ENCODE results near the gene NKX2-8.
"Not testable (repeated sequence)": the region's sequence is repeated elsewhere in the genome, so short reads cannot be mapped to it uniquely, and the experiment has no call there.

NKX2-8 gene

DNA sequence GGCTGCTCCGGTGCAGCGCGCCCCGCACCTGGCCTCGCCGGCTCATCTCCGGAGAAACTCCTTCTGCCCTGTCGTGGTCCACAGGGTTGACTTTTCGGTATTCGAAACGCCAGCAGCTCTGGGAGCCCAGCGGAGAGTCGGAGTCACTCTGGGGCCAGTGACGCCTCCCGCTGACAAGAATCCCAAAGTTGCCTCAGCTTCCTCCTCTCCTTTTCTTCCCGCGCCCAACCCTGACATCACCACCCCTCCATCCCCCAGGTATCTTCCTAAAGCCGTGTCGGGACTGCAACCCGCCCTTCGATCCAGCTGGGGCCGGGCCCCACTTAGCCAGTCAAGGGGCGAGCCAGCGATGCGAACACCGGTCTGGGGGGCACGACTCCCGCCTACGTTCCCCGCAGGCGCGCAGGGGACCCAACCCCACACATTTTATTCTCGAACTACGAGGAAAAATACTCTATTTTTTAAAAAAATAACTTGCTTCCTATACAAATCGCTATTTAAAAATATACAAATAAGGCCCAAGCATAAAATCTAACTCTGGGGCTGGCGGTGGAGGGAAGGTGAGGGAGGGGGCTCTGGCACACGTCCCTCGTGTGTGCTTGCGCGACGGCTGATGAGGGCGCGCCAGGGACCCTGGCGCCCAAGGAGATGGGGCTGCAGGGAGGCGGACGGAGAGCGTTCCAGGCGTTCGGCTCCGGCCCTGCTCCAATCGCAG is 2.1 kb downstream of the NKX2-8 start:
- DNase-seq (ENCODE audit: low read depth in 2 of 2) = no peak

DNA sequence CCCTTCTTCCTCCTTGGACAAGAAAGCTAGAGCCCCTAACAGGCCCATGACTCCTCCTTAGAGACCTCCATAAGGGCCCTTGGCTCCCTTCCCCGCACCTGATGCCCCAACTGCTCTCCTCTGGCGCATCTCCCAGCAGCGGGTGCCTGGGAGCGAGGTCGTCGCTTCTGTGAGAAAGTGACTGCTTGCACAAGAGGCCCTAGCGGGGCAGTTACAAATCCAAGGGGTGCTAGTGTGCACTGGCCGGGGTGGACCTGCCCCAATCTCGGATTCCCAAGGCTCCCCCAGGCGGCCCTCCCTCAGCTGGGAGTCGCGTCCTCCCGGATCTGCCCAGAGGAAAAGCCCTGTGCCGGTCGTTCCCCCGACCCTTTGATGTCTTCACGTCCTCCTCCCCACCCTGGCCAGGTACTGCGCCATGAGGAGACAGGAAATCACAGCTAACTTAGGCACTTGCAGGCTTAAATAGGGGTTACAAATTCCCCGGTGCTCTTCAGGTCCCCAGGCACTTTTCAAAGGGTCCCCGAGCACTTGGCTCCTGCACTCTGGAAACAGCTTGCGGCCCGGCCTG is 2.8 kb downstream of the NKX2-8 start:
- no peak for DNase-seq (ENCODE audit: low read depth in 2 of 2)

DNA sequence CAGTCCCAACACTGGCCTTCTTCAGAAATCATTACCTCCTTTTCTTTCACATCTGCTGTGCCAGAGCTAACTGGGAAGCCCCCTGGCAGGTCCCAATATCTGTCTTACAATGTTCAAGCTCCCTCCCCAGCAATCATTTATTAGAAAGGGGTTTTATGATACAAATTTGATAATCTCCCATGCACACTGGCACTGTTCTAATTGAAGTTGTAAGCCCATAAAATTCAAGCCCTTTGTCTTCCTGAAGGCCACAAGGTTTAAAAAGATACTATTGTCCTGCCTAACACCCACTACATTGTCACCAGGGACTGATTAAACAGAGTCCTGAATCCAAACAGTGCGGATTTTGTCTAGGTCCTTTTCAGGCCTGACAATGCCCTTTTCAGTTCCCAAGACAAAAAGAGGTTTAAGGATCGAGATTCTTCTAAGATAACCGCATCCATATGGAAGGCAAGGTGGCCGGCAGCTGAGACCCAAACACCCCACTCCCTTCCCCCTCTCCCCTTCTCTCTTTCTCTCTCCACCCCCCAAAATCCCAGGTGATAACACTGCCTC is 3.3 kb downstream of the NKX2-8 start:
- DNase-seq (ENCODE audit: low read depth in 2 of 2) = no peak

DNA sequence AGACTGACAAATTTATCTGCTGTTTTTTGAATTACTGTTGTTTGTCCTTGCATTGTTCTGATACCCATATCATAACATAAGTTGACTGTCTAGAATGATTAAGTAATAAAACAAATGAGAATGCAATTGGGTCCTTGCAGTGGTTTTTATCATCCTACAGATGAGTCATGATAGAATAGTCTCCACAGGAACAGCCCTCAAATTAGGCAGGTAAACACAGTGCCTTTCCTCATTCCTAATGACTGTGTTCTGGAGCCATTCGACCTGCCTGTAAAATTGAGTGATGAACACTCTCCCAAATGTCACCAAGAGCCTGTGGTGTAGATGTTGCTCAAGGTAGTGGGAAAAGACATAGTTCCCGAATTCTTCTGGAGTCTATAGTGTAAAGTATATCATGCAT is 12.3 kb downstream of the NKX2-8 start:
- no peak for DNase-seq (ENCODE audit: low read depth in 2 of 2)

DNA sequence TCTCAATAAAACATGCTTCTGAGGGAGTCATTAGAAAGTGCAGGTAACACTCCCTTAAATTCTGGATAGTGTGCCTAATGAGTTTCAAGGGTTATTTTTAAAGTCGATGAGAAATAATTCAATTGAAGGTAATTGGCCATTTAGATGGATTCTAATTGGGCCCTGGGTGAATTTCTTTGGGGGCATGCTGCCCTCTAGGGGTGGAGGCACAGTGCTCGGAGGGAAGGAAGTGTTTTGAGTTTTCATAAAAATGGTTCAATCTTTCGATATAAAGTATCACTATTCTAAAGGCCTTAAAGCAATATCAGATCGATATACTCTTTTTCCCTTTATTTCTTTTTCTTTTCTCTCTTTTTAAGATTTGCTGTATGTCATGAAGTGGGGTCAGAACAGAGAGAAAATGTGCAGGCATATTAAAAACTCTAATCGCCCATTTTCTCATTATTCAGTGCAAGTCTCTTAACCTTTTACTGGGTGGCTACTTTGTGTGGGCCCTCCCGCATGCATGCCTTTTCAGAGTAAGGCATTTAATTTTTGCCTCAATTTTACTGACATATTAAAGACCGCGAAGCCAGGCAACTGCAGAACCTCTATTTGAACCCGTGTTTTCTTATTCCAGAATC is 25.5 kb downstream of the NKX2-8 start:
- DNase-seq (ENCODE audit: low read depth in 2 of 2) = no peak

DNA sequence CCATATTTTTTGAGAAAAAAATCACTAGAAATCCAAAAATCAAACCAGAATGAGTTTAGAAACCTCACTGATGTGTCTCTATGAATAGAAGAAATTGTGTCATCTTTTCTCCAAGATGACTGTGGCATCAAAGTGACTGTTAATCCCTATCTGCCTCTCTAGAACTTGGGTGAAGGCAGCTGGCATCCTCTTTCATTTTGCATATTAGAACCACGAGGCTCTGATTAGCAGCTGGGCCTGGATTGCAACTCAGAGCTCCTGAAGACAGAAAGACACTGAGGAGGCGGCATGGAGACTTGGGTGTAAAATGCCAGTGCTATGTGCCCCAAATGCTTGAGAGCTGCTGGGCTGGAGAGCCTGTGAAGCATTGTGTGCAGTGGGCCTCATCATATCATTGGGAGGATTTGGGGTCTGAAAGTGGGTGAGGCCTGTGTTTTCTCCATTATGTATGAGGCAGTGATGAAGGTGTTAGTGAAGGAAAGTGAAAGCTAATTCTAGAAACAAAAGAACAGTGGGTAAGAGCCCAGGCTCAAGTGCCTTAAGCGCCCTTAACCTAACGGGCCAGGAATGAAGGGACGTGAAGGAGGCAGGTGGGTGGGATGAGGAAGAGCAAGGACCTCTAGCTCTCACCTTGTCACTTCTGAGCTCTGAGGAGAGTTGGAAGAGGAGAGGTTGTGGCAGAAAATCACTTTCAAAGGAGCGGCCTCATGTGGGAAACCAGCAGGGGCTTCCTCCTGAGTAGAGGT is 26.2 kb downstream of the NKX2-8 start:
- no peak for DNase-seq (ENCODE audit: low read depth in 2 of 2)

DNA sequence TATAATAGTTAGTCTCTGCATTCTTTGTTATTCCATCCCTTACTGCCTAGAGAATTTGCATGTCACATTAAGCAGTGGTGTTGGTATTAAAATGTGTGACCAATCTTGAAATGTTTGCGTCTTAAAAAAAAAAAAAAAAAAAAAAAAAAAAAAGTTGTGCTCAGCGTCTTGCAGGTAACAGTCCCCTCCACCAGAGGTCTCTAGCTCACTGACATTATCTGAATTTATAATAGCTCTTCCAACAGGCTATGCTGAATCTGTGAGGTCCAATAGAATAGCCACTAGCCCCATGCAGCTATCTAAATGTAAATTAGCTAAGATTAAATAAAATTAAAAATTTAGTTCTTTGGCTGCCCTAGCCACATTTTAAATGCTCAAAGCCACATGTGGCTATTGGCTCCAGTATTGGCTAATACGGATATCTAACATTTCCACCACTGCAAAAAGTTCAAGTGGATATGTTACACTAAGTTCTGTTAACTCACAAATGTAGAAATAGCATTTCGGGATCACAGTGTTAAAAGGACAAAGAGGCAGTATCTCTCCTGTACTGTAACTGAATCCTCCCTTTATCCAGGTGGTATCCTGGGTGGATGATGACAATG is 28.7 kb downstream of the NKX2-8 start:
- DNase-seq (ENCODE audit: low read depth in 2 of 2) = no peak

DNA sequence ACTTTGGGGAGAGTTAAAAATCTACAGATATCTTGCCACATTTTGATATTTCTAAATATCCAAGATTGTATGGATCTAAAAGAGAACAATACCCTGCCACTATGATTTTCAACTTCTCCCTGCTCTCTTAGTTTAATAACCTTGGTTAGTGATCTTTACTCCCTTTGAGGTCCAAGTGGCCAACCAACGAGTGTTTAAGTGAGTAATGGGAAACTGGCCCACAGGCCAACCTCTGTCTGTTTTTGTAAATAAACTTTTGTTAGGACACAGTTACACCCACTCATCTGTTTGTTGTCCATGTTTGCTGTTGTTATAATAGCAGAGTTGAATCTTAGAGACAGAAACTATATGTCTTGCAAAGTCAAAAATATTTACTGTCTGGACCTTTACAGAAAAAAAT is 31.5 kb downstream of the NKX2-8 start:
- no peak for DNase-seq (ENCODE audit: low read depth in 2 of 2)

DNA sequence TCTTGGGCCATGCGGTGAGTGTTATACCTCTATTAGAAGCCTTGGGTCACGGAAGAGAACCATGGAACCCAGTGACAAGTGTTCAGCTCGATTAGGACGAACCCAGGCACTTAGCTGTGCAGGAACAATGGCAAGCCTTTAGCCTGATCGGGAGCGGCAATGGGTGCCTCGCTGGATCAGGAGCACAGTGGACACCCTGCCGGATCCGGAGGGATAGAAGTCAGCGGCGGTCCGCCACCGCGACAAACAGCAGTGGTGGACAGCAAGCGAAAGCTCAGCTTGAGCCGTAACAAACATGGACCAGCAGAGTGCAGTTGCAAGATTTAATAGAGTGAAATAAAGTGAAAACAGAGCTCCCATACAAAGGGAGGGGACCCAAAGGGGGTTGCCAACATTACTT is 38.1 kb downstream of the NKX2-8 start:
- not testable (repeated sequence) for DNase-seq (ENCODE audit: low read depth in 2 of 2)

DNA sequence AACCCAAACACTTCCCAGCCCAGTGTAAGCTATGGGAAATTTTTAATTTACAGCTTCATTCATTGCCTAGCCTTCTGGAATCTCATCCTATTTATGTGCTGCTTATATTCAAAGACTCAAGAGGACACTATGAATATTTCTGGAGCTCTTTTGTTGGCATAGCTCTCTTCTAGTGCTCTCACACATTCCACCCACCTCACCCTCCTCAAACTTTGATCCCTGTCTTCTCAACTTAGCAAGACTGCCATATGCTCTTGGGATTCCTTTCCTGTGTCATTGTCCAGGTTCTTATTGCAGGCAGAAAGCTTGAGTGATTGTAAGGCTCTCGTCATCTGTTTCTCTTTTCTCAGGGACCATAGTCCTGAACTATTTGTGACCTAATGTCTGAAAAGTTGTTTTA is 44.4 kb downstream of the NKX2-8 start:
- no peak for DNase-seq (ENCODE audit: low read depth in 2 of 2)

All from activated CD8-positive, alpha-beta memory T cell treated with anti-CD3 and anti-CD28 coated beads for 4 hours (primary cell).